NCI-H2196 (cell line): ENCODE data around the gene TIAM1.
"Not testable (repeated sequence)": the region's sequence is repeated elsewhere in the genome, so short reads cannot be mapped to it uniquely, and the experiment has no call there.

Source experiments
- DNase-seq: peaks from one replicate; lab custom pipeline; 2025; ENCODE audit not compliant: unreplicated experiment; lab: John Stamatoyannopoulos, UW

TIAM1 gene

GRCh38 chr21:31255036-31255435 is 89.0 kb downstream of the TIAM1 start:
- DNase-seq, result no peak

GRCh38 chr21:31254131-31254530 is 89.9 kb downstream of the TIAM1 start:
- no peak for DNase-seq

- DNase-seq, result no peak
These were observed 90.4 kb downstream of the TIAM1 start for GRCh38 chr21:31253684-31254083.

GRCh38 chr21:31252611-31253010 is 91.5 kb downstream of the TIAM1 start:
- DNase-seq, result no peak

- DNase-seq, result no peak
These were observed 92.0 kb downstream of the TIAM1 start for GRCh38 chr21:31252091-31252490.

- no peak for DNase-seq
These were observed 92.4 kb downstream of the TIAM1 start for GRCh38 chr21:31251686-31252085.

GRCh38 chr21:31248598-31248997 is 95.5 kb downstream of the TIAM1 start:
- no peak for DNase-seq

GRCh38 chr21:31243611-31244010 is 100.5 kb downstream of the TIAM1 start:
- no peak for DNase-seq

GRCh38 chr21:31236528-31236927 is 107.5 kb downstream of the TIAM1 start:
- no peak for DNase-seq

- no peak for DNase-seq
These were observed 108.2 kb downstream of the TIAM1 start for GRCh38 chr21:31235671-31236450.

- DNase-seq, result no peak
These were observed 109.1 kb downstream of the TIAM1 start for GRCh38 chr21:31234936-31235335.

GRCh38 chr21:31233711-31234110 is 110.3 kb downstream of the TIAM1 start:
- DNase-seq, result no peak

GRCh38 chr21:31232344-31232743 is 111.7 kb downstream of the TIAM1 start:
- DNase-seq, result no peak

- DNase-seq, result no peak
These were observed 113.1 kb downstream of the TIAM1 start for GRCh38 chr21:31230937-31231336.

- DNase-seq, result not testable (repeated sequence)
These were observed 115.3 kb downstream of the TIAM1 start for GRCh38 chr21:31228723-31229122.

- no peak for DNase-seq
These were observed 118.3 kb downstream of the TIAM1 start for GRCh38 chr21:31225713-31226112.

- DNase-seq, result no peak
These were observed 121.9 kb downstream of the TIAM1 start for GRCh38 chr21:31222142-31222541.

- DNase-seq, result no peak
These were observed 123.0 kb downstream of the TIAM1 start for GRCh38 chr21:31221043-31221442.

- no peak for DNase-seq
These were observed 123.5 kb downstream of the TIAM1 start for GRCh38 chr21:31220575-31220974.

GRCh38 chr21:31218830-31219608 is 125.0 kb downstream of the TIAM1 start:
- DNase-seq, result no peak

- no peak for DNase-seq
These were observed 127.9 kb downstream of the TIAM1 start for GRCh38 chr21:31216206-31216605.

- no peak for DNase-seq
These were observed 130.3 kb downstream of the TIAM1 start for GRCh38 chr21:31213787-31214186.
